T47D (cell line): ENCODE data around the gene KHK.
"Not testable (repeated sequence)": the region's sequence is repeated elsewhere in the genome, so short reads cannot be mapped to it uniquely, and the experiment has no call there.

Source experiments
- DNase-seq, 2 experiments: peaks; one replicate each; pipeline versions ENCODE4 v3.0.0 to v3.0.0-alpha.2; 2011 to 2012; ENCODE audit warnings: low read depth in 1 of 2, low spot score in 1 of 2
- JUND ChIP-seq: IDR thresholded peaks from 2 replicates; pipeline ENCODE4 v1.6.1; 2012; ENCODE audit warnings: low read depth
- in situ Hi-C: cut with HindIII; loops from 2 replicates; pipeline ENCODE4 v1.10.0; 2016; ENCODE audit warnings: low sequenced_read_pairs, low pct_unique_long_range_greater_than_20kb

KHK gene

GRCh38 chr2:27069961-27070618 is 16.5 kb upstream of the KHK start:
- in situ Hi-C loops: no loop called here
- no peak for TF ChIP-seq JUND
- DNase-seq: no peak

- TF ChIP-seq JUND: no peak
- in situ Hi-C loops: no loop called here
- DNase-seq: no peak
These were observed 15.8 kb upstream of the KHK start for GRCh38 chr2:27070653-27071276.

- no peak for TF ChIP-seq JUND
- peak; percentile 91 to 92 for DNase-seq
- in situ Hi-C loops: no loop called here
These were observed 15.1 kb upstream of the KHK start, which contains the start of gene OST4 for GRCh38 chr2:27071277-27071989. TSS of gene OST4 (minus strand) at chr2:27071654.

GRCh38 chr2:27071990-27072830 is 14.4 kb upstream of the KHK start:
- no peak for TF ChIP-seq JUND
- no peak for DNase-seq
- in situ Hi-C loops: no loop called here

GRCh38 chr2:27072920-27073319 is 13.7 kb upstream of the KHK start:
- no peak for TF ChIP-seq JUND
- in situ Hi-C loops: no loop called here
- DNase-seq: no peak

GRCh38 chr2:27073782-27074181 is 12.8 kb upstream of the KHK start:
- no peak for DNase-seq
- in situ Hi-C loops: no loop called here
- TF ChIP-seq JUND: no peak

- in situ Hi-C loops: no loop called here
- TF ChIP-seq JUND: no peak
- no peak for DNase-seq
These were observed 11.6 kb upstream of the KHK start for GRCh38 chr2:27074738-27075565.

GRCh38 chr2:27075566-27075871 is 11.1 kb upstream of the KHK start:
- DNase-seq, in situ Hi-C loops: not testable (repeated sequence)

- TF ChIP-seq JUND: no peak
- DNase-seq: no peak
- in situ Hi-C loops: no loop called here
These were observed 10.2 kb upstream of the KHK start for GRCh38 chr2:27076323-27076722.

- DNase-seq: no peak
- TF ChIP-seq JUND: no peak
- in situ Hi-C loops: no loop called here
These were observed 9.3 kb upstream of the KHK start for GRCh38 chr2:27077231-27077630.

GRCh38 chr2:27078267-27079194 is 8.0 kb upstream of the KHK start, which contains the start of gene EMILIN1:
TSS of gene EMILIN1 (plus strand) at chr2:27078615. CDS start at chr2:27079066, 451 bp downstream.
- in situ Hi-C loops: no loop called here
- TF ChIP-seq JUND: no peak
- DNase-seq: no peak
